ENCODE results near the gene FUZ.

DNA sequence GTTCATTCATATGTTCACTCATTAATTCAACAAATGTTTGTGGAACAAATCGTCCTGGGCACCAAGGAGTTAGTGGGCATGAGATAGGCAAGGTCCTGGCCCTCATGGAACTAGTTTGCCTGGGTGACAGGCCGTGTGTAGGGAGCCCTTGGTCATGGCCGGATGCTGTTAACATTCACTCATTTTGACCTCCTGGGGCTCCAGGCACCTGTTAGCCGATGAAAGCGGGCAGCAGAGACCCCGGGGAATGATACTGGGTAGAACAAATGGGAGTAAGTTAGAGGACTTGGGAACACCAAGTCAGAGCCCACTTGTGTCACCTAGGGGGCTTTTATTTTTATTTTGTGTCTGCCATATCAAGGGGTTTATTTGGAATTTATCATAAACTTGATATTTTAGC is 11.6 kb upstream of the FUZ start:
- TF ChIP-seq, protein P1, sequence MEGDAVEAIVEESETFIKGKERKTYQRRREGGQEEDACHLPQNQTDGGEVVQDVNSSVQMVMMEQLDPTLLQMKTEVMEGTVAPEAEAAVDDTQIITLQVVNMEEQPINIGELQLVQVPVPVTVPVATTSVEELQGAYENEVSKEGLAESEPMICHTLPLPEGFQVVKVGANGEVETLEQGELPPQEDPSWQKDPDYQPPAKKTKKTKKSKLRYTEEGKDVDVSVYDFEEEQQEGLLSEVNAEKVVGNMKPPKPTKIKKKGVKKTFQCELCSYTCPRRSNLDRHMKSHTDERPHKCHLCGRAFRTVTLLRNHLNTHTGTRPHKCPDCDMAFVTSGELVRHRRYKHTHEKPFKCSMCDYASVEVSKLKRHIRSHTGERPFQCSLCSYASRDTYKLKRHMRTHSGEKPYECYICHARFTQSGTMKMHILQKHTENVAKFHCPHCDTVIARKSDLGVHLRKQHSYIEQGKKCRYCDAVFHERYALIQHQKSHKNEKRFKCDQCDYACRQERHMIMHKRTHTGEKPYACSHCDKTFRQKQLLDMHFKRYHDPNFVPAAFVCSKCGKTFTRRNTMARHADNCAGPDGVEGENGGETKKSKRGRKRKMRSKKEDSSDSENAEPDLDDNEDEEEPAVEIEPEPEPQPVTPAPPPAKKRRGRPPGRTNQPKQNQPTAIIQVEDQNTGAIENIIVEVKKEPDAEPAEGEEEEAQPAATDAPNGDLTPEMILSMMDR (IDR thresholded peaks at IDR 0.05), result no peak
- no peak for TF ChIP-seq POLR2A (IDR thresholded peaks at IDR 0.05)

Data from ovary (tissue), 3 donors.